ENCODE data around the gene ASPSCR1. TPM values are rescaled to one million over a fixed set of nuclear protein-coding genes. Genes with fewer than 3 reads are reported as not detected.
A peak's percentile ranks its signal among the peaks of the same experiment; 100 is the strongest.

The ASPSCR1 gene
- total and polyA plus RNA-seq, 2 of the 13 experiments (the other 11 are each of a cell fraction or from before 2014, with no cell fraction given) = 274 to 314 TPM

DNA sequence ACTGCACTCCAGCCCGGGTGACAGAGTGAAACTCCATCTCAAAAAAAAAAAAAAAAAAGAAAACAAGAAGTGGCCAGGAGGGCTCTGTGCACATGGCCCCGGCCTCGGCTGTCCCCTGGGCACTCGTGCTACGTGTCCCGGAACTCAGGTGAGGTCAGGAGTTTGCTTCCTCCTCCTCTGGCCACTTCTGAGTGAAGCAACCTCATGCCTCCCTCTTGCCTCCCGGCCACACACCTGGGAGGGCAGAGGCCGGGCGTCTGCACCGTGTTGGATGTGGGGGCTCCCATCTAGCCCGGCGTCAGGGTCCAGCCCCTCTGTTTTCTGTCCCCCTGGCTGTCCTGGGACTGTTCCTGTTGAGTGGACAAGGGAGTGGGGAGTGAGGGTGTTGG lies 22.2 kb downstream of the ASPSCR1 start (continued):
- TF ChIP-seq ZNF776 (CRISPR knock-in tag; IDR thresholded peaks at IDR 0.05) (0 out of 2 replicates have a peak, but pooled peaks have one; percentile 58), ARHGAP35 (CRISPR knock-in tag; IDR thresholded peaks at IDR 0.05; ENCODE audit: borderline replicate concordance) (0 out of 2 replicates have a peak, but pooled peaks have one; percentile 15), ZNF460 (CRISPR knock-in tag; IDR thresholded peaks at IDR 0.05; ENCODE audit: borderline replicate concordance) (no peak), TMF1 (CRISPR knock-in tag; IDR thresholded peaks at IDR 0.05; ENCODE audit: low read depth) (0 out of 2 replicates have a peak, but pooled peaks have one; percentile 17), FOXK2 (IDR thresholded peaks at IDR 0.05) (peak; percentile 68; the same call in 1 of the 2 replicates), NAIF1 (CRISPR knock-in tag; IDR thresholded peaks at IDR 0.05; ENCODE audit: borderline replicate concordance) (0 out of 2 replicates have a peak, but pooled peaks have one; percentile 54), SOX5 (CRISPR knock-in tag; IDR thresholded peaks at IDR 0.05; ENCODE audit: borderline replicate concordance) (peak; percentile 19; the same call in 1 of the 2 replicates), ZNF343 (CRISPR knock-in tag; IDR thresholded peaks at IDR 0.05) (0 out of 2 replicates have a peak, but pooled peaks have one; percentile 36), EHMT2 (IDR thresholded peaks at IDR 0.05; ENCODE audit: borderline replicate concordance, low read depth, low read length) (no peak), JUN (CRISPR knock-in tag; IDR thresholded peaks at IDR 0.05) (no peak), ZFP36L2 (CRISPR knock-in tag; IDR thresholded peaks at IDR 0.05) (no peak), ZNF674 (CRISPR knock-in tag; IDR thresholded peaks at IDR 0.05; ENCODE audit: low read depth) (0 out of 2 replicates have a peak, but pooled peaks have one; percentile 26), HNRNPH1 (optimal IDR thresholded peaks at IDR 0.05; ENCODE audit: low read depth, low read length) (no peak)
- TF ChIP-seq, protein P1, sequence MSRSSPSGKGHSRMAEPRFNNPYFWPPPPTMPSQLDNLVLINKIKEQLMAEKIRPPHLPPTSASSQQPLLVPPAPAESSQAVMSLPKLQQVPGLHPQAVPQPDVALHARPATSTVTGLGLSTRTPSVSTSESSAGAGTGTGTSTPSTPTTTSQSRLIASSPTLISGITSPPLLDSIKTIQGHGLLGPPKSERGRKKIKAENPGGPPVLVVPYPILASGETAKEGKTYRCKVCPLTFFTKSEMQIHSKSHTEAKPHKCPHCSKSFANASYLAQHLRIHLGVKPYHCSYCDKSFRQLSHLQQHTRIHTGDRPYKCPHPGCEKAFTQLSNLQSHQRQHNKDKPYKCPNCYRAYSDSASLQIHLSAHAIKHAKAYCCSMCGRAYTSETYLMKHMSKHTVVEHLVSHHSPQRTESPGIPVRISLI (CRISPR knock-in tag; IDR thresholded peaks at IDR 0.05; ENCODE audit: borderline replicate concordance) = peak; percentile 77; the same call in 1 of the 2 replicates
- TF ChIP-seq, protein P2, sequence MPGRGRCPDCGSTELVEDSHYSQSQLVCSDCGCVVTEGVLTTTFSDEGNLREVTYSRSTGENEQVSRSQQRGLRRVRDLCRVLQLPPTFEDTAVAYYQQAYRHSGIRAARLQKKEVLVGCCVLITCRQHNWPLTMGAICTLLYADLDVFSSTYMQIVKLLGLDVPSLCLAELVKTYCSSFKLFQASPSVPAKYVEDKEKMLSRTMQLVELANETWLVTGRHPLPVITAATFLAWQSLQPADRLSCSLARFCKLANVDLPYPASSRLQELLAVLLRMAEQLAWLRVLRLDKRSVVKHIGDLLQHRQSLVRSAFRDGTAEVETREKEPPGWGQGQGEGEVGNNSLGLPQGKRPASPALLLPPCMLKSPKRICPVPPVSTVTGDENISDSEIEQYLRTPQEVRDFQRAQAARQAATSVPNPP (CRISPR knock-in tag; IDR thresholded peaks at IDR 0.05) = no peak
- TF ChIP-seq, protein P3, sequence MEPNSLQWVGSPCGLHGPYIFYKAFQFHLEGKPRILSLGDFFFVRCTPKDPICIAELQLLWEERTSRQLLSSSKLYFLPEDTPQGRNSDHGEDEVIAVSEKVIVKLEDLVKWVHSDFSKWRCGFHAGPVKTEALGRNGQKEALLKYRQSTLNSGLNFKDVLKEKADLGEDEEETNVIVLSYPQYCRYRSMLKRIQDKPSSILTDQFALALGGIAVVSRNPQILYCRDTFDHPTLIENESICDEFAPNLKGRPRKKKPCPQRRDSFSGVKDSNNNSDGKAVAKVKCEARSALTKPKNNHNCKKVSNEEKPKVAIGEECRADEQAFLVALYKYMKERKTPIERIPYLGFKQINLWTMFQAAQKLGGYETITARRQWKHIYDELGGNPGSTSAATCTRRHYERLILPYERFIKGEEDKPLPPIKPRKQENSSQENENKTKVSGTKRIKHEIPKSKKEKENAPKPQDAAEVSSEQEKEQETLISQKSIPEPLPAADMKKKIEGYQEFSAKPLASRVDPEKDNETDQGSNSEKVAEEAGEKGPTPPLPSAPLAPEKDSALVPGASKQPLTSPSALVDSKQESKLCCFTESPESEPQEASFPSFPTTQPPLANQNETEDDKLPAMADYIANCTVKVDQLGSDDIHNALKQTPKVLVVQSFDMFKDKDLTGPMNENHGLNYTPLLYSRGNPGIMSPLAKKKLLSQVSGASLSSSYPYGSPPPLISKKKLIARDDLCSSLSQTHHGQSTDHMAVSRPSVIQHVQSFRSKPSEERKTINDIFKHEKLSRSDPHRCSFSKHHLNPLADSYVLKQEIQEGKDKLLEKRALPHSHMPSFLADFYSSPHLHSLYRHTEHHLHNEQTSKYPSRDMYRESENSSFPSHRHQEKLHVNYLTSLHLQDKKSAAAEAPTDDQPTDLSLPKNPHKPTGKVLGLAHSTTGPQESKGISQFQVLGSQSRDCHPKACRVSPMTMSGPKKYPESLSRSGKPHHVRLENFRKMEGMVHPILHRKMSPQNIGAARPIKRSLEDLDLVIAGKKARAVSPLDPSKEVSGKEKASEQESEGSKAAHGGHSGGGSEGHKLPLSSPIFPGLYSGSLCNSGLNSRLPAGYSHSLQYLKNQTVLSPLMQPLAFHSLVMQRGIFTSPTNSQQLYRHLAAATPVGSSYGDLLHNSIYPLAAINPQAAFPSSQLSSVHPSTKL (CRISPR knock-in tag; IDR thresholded peaks at IDR 0.05) = peak; percentile 15; the same call in 1 of the 2 replicates
- TF ChIP-seq, protein P4, sequence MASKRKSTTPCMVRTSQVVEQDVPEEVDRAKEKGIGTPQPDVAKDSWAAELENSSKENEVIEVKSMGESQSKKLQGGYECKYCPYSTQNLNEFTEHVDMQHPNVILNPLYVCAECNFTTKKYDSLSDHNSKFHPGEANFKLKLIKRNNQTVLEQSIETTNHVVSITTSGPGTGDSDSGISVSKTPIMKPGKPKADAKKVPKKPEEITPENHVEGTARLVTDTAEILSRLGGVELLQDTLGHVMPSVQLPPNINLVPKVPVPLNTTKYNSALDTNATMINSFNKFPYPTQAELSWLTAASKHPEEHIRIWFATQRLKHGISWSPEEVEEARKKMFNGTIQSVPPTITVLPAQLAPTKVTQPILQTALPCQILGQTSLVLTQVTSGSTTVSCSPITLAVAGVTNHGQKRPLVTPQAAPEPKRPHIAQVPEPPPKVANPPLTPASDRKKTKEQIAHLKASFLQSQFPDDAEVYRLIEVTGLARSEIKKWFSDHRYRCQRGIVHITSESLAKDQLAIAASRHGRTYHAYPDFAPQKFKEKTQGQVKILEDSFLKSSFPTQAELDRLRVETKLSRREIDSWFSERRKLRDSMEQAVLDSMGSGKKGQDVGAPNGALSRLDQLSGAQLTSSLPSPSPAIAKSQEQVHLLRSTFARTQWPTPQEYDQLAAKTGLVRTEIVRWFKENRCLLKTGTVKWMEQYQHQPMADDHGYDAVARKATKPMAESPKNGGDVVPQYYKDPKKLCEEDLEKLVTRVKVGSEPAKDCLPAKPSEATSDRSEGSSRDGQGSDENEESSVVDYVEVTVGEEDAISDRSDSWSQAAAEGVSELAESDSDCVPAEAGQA (IDR thresholded peaks at IDR 0.05; ENCODE audit: low read depth) = peak; percentile 41; the same call in 1 of the 2 replicates
- TF ChIP-seq, protein P4 (CRISPR knock-in tag; IDR thresholded peaks at IDR 0.05; ENCODE audit: borderline replicate concordance) = no peak
